ENCODE data around the gene TCF19.

- no peak for TF ChIP-seq CTCF (conservative IDR thresholded peaks at IDR 0.05 in 1 of 2, IDR thresholded peaks at IDR 0.05 in 1 of 2; ENCODE audit: low read depth in 1 of 2, low read length in 2 of 2)
- TF ChIP-seq EZH2 (IDR thresholded peaks at IDR 0.05; ENCODE audit: low read length, missing control alignments), result no peak
Measured at GRCh38 chr6:31129130-31129529, 29.3 kb upstream of the TCF19 start.

Measured in fibroblast of lung (primary cell).